DOHH2 (cell line): Measurements from ENCODE around the gene ZFAND3.

Experiments used
- H3F3A ChIP-seq: fragments of 200-600 bp; sonication (generic), shearing (Covaris generic); 2 replicates; pipeline ENCODE4 v1.6.0; 2016; ENCODE audit warnings: antibody characterized with exemption, mild to moderate bottlenecking; ENCODE audit not compliant: control insufficient read depth, insufficient read depth
- H3K27ac ChIP-seq: fragments of 200-600 bp; sonication (generic); 2 replicates; pipeline ENCODE4 v1.5.1; 2014; ENCODE audit warnings: low read depth, mild to moderate bottlenecking, low read length, moderate library complexity
- H3K27me3 ChIP-seq: fragments of 200-600 bp; sonication (generic); 2 replicates; pipeline ENCODE4 v1.6.1; 2014; ENCODE audit warnings: mild to moderate bottlenecking, low read length, mixed read lengths; ENCODE audit not compliant: control insufficient read depth
- H3K36me3 ChIP-seq: fragments of 200-600 bp; sonication (generic); 2 replicates; pipeline ENCODE4 v1.6.1; 2014; ENCODE audit warnings: mild to moderate bottlenecking, low read length, moderate library complexity, mixed read lengths; ENCODE audit not compliant: control insufficient read depth
- H3K4me1 ChIP-seq: fragments of 200-600 bp; sonication (generic); 2 replicates; pipeline ENCODE4 v1.6.1; 2014; ENCODE audit warnings: mild to moderate bottlenecking, low read length, mixed read lengths; ENCODE audit not compliant: control insufficient read depth
- H3K4me2 ChIP-seq: fragments of 200-600 bp; sonication (generic); 2 replicates; pipeline ENCODE4 v1.6.0; 2014; ENCODE audit warnings: mild to moderate bottlenecking, low read length, moderate library complexity
- H3K4me3 ChIP-seq: fragments of 200-600 bp; sonication (generic); 2 replicates; pipeline ENCODE4 v1.5.1; 2014; ENCODE audit warnings: mild to moderate bottlenecking, low read length, mixed read lengths
- H3K79me2 ChIP-seq: fragments of 200-600 bp; sonication (generic); 2 replicates; pipeline ENCODE4 v1.6.1; 2014; ENCODE audit warnings: mild to moderate bottlenecking, low read length, mixed read lengths; ENCODE audit not compliant: control insufficient read depth
- H3K9me2 ChIP-seq: fragments of 200-600 bp; sonication (generic); replicated peaks from 2 replicates; pipeline ENCODE4 v1.6.1; 2014; ENCODE audit warnings: mild to moderate bottlenecking, low read length, mixed read lengths; ENCODE audit not compliant: control insufficient read depth
- H3K9me3 ChIP-seq: fragments of 200-600 bp; sonication (generic); 2 replicates; pipeline ENCODE4 v1.6.1; 2014; ENCODE audit warnings: antibody characterized with exemption, low read length, mixed read lengths; ENCODE audit not compliant: control insufficient read depth, insufficient read depth
- H4K20me1 ChIP-seq: fragments of 200-600 bp; sonication (generic); 2 replicates; pipeline ENCODE4 v1.6.0; 2014; ENCODE audit warnings: low read depth, mild to moderate bottlenecking, antibody characterized with exemption, low read length, moderate library complexity; ENCODE audit not compliant: control insufficient read depth, insufficient read depth
- CTCF ChIP-seq: fragments of 200-600 bp; sonication (generic); IDR thresholded peaks from one replicate; pipeline ENCODE4 v1.5.1; 2014; ENCODE audit warnings: antibody characterized with exemption, mild to moderate bottlenecking, low read depth, low read length; ENCODE audit not compliant: poor library complexity, severe bottlenecking
- EZH2phosphoT487 ChIP-seq: fragments of 200-600 bp; sonication (generic); IDR thresholded peaks from 2 replicates; pipeline ENCODE4 v1.6.1; 2017; ENCODE audit warnings: borderline replicate concordance, mild to moderate bottlenecking, antibody characterized with exemption, low read length, moderate library complexity, mixed read lengths

Gene ZFAND3

GRCh38 chr6:38051819-38052434, 232.4 kb downstream of the ZFAND3 start:
- Histone ChIP-seq H3K36me3 (no peaks in the 10 kb centered on the region), H3K4me1 (no peaks in the 10 kb centered on the region), H3K4me2 (no peak overlapping the region), H3F3A (no peaks in the 10 kb centered on the region), H3K27me3 (no peaks in the 10 kb centered on the region), H4K20me1 (no peaks in the 10 kb centered on the region), H3K27ac (no peak overlapping the region), H3K9me3 (no peaks in the 10 kb centered on the region), H3K9me2 (no peaks in the 10 kb centered on the region), H3K4me3 (no peak overlapping the region), H3K79me2 (no peaks in the 10 kb centered on the region)
- TF ChIP-seq CTCF (no peak), EZH2phosphoT487 (no peak)

- no peaks in the 10 kb centered on the region for H3K36me3 ChIP-seq
- no peaks in the 10 kb centered on the region for H3K27me3 ChIP-seq
- no peak for TF ChIP-seq CTCF
- TF ChIP-seq EZH2phosphoT487: no peak
- no peaks in the 10 kb centered on the region for H3K9me3 ChIP-seq
- H3F3A ChIP-seq: no peaks in the 10 kb centered on the region
- H3K9me2 ChIP-seq: no peaks in the 10 kb centered on the region
- H3K4me2 ChIP-seq: no peak overlapping the region
- H4K20me1 ChIP-seq: no peaks in the 10 kb centered on the region
- no peak overlapping the region for H3K4me3 ChIP-seq
- no peaks in the 10 kb centered on the region for H3K79me2 ChIP-seq
- no peaks in the 10 kb centered on the region for H3K4me1 ChIP-seq
- H3K27ac ChIP-seq: no peak overlapping the region
Observed at GRCh38 chr6:38054527-38055202, 235.1 kb downstream of the ZFAND3 start.

- no peaks in the 10 kb centered on the region for H3K9me3 ChIP-seq
- no peaks in the 10 kb centered on the region for H4K20me1 ChIP-seq
- no peak overlapping the region for H3K27ac ChIP-seq
- H3K9me2 ChIP-seq: no peaks in the 10 kb centered on the region
- H3K4me3 ChIP-seq: no peak overlapping the region
- no peaks in the 10 kb centered on the region for H3F3A ChIP-seq
- H3K36me3 ChIP-seq: no peaks in the 10 kb centered on the region
- TF ChIP-seq EZH2phosphoT487: no peak
- no peak for TF ChIP-seq CTCF
- no peak overlapping the region for H3K4me2 ChIP-seq
- no peaks in the 10 kb centered on the region for H3K27me3 ChIP-seq
- no peaks in the 10 kb centered on the region for H3K4me1 ChIP-seq
- no peaks in the 10 kb centered on the region for H3K79me2 ChIP-seq
Observed at GRCh38 chr6:38055203-38055589, 235.7 kb downstream of the ZFAND3 start.
